ENCODE measurements around the gene SLC12A7. TPM values are rescaled to one million over a fixed set of nuclear protein-coding genes. Genes with fewer than 3 reads are reported as not detected.

SLC12A7 gene
- total RNA-seq, 1 donor from 2014 or later = 80.8 TPM

- peak overlapping the region; percentile 77 for H3K4me3 Mint-ChIP-seq (ENCODE audit: low read depth)
- TF ChIP-seq, protein P1, sequence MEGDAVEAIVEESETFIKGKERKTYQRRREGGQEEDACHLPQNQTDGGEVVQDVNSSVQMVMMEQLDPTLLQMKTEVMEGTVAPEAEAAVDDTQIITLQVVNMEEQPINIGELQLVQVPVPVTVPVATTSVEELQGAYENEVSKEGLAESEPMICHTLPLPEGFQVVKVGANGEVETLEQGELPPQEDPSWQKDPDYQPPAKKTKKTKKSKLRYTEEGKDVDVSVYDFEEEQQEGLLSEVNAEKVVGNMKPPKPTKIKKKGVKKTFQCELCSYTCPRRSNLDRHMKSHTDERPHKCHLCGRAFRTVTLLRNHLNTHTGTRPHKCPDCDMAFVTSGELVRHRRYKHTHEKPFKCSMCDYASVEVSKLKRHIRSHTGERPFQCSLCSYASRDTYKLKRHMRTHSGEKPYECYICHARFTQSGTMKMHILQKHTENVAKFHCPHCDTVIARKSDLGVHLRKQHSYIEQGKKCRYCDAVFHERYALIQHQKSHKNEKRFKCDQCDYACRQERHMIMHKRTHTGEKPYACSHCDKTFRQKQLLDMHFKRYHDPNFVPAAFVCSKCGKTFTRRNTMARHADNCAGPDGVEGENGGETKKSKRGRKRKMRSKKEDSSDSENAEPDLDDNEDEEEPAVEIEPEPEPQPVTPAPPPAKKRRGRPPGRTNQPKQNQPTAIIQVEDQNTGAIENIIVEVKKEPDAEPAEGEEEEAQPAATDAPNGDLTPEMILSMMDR (IDR thresholded peaks at IDR 0.05; ENCODE audit: unreplicated experiment) = no peak
- no peaks in the 10 kb centered on the region for H3K9me3 Mint-ChIP-seq (ENCODE audit: low read depth)
- peaks cover 27% of the 10 kb centered on the region for H3K27me3 Mint-ChIP-seq
- H3K36me3 Mint-ChIP-seq (ENCODE audit: insufficient read depth) = no peaks in the 10 kb centered on the region
- H3K4me1 Mint-ChIP-seq (ENCODE audit: low read depth) = peaks cover 22% of the 10 kb centered on the region
- DNase-seq (ENCODE audit: low spot score, unreplicated experiment) = no peak
- peak overlapping the region; percentile 43 for H3K27ac Mint-ChIP-seq
Observed at GRCh38 chr5:1009359-1010180, 102.3 kb downstream of the SLC12A7 start.

DNA sequence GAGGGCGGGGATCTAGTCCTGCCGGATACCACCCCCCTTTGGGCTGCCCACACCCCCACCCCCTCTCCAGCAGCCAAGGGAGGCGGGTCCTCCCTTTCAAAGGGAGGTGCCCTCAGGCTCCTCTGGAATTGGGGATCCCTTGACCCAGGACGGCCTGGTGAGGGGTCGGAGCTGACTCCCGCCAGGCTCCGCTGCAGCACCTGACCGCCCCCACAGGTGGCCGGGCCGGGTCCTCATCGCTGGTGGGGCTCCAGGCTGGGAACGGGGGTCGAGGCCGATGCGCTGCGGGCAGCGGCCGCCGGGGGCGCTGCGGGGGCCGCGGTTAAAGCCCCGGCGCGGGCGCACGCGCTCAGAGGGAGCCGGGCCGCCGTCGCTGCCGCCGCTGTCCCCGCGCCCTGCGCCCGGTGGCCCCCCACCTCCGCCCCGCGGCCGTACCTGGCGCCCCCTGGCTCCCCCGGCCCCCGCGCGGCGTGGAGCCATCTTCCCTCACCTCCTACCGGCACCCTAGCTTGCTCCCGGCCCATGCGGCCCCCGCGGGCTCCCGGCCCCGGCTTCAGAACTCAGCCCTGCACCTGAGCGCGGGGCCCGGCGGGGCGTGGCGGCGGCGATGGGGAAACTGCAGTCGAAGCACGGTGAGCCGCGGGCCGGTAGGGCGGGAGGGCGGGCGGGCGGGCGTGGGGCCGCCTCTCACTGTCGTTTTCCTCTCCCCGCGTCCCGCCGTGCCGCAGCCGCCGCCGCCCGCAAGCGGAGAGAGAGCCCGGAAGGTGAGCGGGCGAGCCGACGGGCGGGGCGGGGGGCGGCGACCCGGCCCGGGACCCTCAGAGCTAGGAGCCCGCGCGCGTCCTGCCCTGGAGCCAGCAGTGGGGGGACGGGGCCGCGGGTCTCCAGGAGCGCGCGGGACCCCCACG is 103.2 kb downstream of the SLC12A7 start, which contains the start of gene NKD2:
TSS of gene NKD2 (plus strand) at position 352 of the 908 bp plus-strand sequence. CDS start at position 608, 256 bp downstream.
- Mint-ChIP-seq H3K4me3 (ENCODE audit: low read depth) (peak within 1 kb of the TSS; percentile 77), H3K27ac (peak within 1 kb of the TSS; percentile 45), H3K36me3 (ENCODE audit: insufficient read depth) (no peaks in the 10 kb centered on the region), H3K27me3 (peaks cover 32% of the 10 kb centered on the region), H3K4me1 (ENCODE audit: low read depth) (peaks cover 22% of the 10 kb centered on the region), H3K9me3 (ENCODE audit: low read depth) (no peaks in the 10 kb centered on the region)
- DNase-seq (ENCODE audit: low spot score, unreplicated experiment) = peak; percentile 72
- TF ChIP-seq, protein P1 (IDR thresholded peaks at IDR 0.05; ENCODE audit: unreplicated experiment) = peak; percentile 74

DNA sequence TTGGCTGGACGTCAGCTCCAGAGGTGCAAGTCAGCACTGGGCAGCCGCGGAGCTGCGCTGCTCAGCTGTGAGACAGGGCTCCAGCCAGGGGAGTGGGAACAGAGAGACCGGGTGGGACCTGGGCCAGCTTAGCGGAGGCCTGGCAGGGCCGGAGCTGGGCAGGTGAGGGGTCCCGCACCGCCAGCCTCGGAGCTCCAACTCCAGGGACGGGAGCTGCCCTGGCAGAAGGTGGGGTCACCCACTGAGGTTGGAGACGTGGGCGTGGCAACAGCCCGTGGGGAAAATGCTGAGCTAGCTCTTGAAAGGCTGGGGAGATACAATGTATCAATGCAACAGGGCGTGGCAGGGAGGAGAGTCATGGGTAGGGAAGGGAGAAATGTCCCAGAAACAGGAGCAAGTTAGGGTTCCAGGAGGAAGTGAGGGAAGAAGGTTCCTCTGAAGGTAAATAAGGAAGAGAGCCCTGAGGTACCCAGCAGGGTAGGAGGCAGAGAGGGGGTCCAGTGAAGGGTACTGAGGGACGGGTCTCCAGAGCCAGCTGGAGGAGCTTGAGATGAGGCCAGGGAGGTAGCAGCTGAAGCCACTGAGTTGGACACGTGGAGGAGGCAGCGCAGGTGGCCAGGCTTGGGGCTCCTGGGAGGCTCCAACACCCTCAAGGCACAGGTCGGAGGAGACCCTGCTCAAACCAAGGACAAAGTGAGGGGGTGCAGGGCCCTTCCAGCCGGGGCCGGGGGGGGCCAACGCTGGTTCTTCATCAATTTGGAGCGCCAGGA is 104.0 kb downstream of the SLC12A7 start:
- Mint-ChIP-seq H3K4me3 (ENCODE audit: low read depth) (peak overlapping the region; percentile 67), H3K27me3 (peaks cover 40% of the 10 kb centered on the region), H3K27ac (peak overlapping the region; percentile 45), H3K4me1 (ENCODE audit: low read depth) (peaks cover 22% of the 10 kb centered on the region), H3K36me3 (ENCODE audit: insufficient read depth) (no peaks in the 10 kb centered on the region), H3K9me3 (ENCODE audit: low read depth) (no peaks in the 10 kb centered on the region)
- peak; percentile 8 for DNase-seq (ENCODE audit: low spot score, unreplicated experiment)
- TF ChIP-seq, protein P1 (IDR thresholded peaks at IDR 0.05; ENCODE audit: unreplicated experiment) = no peak

- Mint-ChIP-seq H3K27ac (no peak overlapping the region), H3K9me3 (ENCODE audit: low read depth) (no peaks in the 10 kb centered on the region), H3K4me1 (ENCODE audit: low read depth) (peaks cover 22% of the 10 kb centered on the region), H3K27me3 (peaks cover 43% of the 10 kb centered on the region), H3K36me3 (ENCODE audit: insufficient read depth) (no peaks in the 10 kb centered on the region), H3K4me3 (ENCODE audit: low read depth) (peak overlapping the region; percentile 55)
- TF ChIP-seq, protein P1 (IDR thresholded peaks at IDR 0.05; ENCODE audit: unreplicated experiment) = no peak
- DNase-seq (ENCODE audit: low spot score, unreplicated experiment) = peak; percentile 9
Observed at GRCh38 chr5:1007221-1007680, 104.6 kb downstream of the SLC12A7 start.
